Astrocyte of the spinal cord (primary cell): ENCODE results near the gene ILDR2.

ENCODE experiments used
- DNase-seq: peaks from one replicate; pipeline ENCODE4 v3.0.0; 2011; ENCODE audit warnings: low read depth, low spot score
- H3K4me3 ChIP-seq: 2 replicates; pipeline ENCODE4 v1.5.1; 2011; ENCODE audit warnings: low read depth, mild to moderate bottlenecking, low read length, moderate library complexity
- in situ Hi-C: cut with HindIII; loops from 2 replicates; pipeline ENCODE4 v1.10.0; 2017; ENCODE audit warnings: low sequenced_read_pairs
- TF ChIP-seq, protein P1 (sequence below): IDR thresholded peaks from 2 replicates; pipeline ENCODE4 v1.5.1; 2012; ENCODE audit warnings: low read depth, mild to moderate bottlenecking, low read length, inconsistent platforms

ILDR2 gene

GRCh38 chr1:166865926-166866325 lies 109.4 kb downstream of the ILDR2 start:
- DNase-seq = no peak
- no peak overlapping the region for H3K4me3 ChIP-seq
- in situ Hi-C loops = no loop called here
- TF ChIP-seq, protein P1, sequence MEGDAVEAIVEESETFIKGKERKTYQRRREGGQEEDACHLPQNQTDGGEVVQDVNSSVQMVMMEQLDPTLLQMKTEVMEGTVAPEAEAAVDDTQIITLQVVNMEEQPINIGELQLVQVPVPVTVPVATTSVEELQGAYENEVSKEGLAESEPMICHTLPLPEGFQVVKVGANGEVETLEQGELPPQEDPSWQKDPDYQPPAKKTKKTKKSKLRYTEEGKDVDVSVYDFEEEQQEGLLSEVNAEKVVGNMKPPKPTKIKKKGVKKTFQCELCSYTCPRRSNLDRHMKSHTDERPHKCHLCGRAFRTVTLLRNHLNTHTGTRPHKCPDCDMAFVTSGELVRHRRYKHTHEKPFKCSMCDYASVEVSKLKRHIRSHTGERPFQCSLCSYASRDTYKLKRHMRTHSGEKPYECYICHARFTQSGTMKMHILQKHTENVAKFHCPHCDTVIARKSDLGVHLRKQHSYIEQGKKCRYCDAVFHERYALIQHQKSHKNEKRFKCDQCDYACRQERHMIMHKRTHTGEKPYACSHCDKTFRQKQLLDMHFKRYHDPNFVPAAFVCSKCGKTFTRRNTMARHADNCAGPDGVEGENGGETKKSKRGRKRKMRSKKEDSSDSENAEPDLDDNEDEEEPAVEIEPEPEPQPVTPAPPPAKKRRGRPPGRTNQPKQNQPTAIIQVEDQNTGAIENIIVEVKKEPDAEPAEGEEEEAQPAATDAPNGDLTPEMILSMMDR = no peak

DNA sequence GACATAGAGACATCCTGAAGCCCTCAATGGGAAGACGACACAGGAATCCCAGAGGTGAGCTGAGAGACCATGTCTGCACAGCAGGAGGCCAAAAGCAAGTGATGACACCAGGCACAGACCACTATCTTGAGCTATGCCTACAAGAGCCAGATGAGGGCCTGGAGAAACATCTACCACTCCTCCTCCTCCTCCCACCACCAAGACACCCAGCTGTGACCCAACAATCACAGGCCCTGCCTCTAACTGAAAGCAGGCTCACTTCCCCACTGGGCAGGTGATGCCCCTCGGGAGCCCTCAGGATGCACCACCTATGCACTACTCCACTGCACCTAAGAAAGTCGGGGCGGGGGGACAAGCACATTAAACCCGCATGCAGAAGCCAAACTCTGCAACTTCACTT lies 115.7 kb downstream of the ILDR2 start:
- H3K4me3 ChIP-seq = no peak overlapping the region
- in situ Hi-C loops = no loop called here
- no peak for DNase-seq
- TF ChIP-seq, protein P1 = no peak

GRCh38 chr1:166858726-166859419 lies 116.5 kb downstream of the ILDR2 start:
- no peak overlapping the region for H3K4me3 ChIP-seq
- TF ChIP-seq, protein P1 = no peak
- in situ Hi-C loops = no loop called here
- DNase-seq = no peak
